Eye (tissue), 1 donor: ENCODE results near the gene PARVB.
"Not testable (repeated sequence)": the region's sequence is repeated elsewhere in the genome, so short reads cannot be mapped to it uniquely, and the experiment has no call there.

ENCODE experiments used
- DNase-seq: peaks from one replicate; pipeline ENCODE4 v3.0.0-alpha.2; 2015

PARVB gene

DNA sequence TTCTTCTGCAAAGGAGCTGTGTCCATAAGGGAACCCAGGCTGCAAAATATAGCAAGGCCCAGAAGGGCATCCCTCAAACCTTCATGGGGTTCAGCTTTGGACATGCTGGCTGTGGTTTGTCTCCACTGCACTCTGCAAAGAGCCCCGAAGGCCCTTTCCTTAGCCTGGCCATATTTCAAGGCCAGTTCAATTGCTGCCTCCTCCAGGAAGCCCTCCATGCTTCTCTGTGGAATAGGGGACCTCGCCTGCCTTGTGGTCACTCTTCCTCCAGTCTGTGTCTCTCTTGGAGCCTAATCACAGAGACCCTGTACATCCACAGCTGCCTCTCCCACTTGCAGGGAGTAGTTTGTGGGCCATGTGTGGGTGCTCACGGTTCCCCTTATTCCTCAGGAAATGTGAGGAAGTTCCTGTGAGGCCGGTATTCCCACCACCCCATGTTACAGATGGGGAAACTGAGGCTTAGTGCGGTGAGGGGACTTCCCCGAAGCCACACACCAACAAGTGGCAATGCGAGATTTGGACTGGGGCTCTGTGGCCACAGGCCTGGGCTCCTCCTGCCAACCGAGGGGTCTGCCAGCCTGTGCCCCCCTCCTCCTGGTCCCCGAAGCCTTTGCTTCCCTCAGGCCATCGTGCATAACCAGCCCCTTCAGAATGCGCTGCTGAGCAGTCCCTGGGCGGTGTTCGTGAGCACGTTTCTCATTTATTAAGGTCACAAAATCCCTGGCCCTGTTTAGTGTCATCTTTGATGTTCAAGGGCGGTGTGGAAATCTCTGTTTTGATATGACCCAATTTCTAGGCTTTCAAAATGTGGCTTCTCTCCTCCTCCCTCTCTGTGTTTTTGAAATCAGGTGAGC, 65.8 kb downstream of the PARVB start:
- DNase-seq, result no peak

DNA sequence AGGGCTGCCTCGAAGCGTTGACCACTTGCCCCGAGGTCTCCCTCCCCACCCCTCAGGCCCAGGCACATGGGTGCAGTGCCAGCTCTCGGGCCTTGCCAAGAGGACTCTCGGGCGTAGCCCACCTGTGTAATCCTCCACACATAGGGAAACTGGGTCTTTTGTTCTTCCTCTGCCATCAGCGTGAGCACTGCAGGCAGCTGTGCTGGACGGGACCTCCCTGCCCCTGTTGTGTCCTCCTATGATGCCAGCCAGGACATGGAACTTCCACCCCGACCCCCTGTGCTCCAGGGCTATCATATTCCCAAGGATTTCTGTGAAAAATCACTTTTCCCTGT, 66.4 kb downstream of the PARVB start:
- no peak for DNase-seq

DNA sequence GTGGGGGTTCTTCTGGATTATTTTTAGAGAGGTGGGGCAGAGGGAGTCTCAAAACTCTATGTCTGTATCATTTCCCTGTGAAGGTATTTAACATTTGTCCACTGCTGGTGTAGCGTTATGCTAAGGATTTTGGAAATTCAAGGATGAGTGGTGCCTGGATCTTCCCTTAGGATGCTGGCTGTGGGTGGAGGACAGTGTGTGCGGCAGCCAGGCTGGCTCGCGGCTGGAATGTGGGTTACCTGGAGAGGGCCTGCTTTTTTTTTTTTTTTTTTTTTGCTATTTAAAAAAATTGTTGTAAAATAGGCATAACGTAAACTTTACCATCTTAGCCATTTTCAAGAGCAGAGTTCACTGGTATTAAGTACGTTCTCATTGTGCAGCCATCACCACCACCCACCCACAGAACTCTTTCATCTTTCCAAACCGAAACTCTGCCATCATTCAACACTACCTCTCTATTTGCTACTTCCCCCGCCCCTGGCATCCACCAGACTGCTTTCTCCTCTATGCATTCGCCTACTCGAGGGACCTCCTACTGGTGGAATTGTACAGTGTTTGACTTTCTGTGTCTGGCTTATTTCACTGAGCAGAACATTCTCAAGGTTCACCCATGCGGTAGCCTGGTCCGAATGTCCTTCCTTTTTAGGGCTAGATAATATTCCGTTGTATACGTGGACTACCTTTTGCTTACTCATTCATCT, 67.1 kb downstream of the PARVB start:
- no peak for DNase-seq

DNA sequence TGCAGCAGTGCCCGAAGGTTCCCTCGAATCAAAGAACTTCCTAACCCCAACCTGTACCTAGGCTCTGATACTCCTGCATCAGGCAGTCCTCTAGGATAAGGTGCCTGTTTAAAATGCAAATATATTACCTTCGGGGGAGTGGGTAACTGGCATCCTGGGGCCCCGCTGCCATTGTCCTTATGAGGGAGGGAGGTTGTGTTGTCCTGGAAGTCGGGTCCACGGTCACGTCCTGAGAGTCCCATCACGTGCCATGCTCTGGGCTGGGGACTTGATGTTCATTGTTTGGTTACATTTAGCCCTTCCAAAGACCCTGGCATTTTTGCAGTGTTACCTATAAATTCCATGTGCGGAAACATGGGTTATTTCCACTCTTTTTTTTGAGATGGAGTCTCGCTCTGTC, 67.6 kb downstream of the PARVB start:
- DNase-seq, result no peak

DNA sequence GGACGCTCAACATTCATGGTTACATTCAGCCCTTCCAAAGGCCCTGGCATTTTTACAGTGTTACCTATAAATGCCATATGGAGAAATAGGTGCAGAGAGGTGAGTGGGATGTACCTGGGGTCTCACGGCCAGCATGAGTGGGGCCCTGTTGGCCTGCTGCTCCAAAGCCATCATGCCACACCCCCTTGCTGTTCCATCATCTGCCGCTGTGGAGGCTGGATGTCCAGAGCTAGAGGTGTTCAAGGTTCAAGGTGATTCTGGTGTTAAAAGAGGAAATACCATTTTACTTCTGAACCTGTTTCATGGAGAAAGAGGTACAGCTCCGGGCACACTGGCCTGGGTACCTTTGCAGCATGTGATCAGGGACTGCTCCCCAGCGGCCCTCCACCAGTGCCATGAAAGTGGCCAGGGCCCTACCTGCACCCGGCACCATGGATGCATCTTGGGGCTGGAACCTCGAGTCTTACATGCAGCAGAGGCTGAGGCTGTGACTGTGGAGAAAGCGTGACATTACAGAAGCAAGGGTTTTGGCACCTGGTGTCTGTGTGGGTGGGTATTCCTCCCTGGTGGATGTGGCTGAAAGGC, 68.6 kb downstream of the PARVB start:
- DNase-seq, result no peak

DNA sequence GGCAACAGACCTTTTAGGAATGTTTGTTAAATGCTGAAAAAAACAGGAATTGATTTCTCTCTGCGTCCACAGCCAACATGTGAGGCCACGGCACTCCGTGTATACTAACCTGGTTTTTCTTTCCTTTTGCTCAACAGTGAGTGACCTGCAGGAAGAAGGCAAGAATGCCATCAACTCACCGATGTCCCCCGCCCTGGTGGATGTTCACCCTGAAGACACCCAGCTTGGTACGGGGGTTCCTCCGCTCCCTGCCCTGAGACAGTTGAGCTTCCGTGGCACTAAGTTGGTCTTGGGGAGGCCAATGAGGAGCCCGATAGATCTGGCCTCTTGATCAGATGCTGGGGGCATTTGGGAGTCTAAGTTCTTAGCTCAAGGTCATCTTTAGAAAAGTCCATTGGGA, 69.7 kb downstream of the PARVB start:
- no peak for DNase-seq

DNA sequence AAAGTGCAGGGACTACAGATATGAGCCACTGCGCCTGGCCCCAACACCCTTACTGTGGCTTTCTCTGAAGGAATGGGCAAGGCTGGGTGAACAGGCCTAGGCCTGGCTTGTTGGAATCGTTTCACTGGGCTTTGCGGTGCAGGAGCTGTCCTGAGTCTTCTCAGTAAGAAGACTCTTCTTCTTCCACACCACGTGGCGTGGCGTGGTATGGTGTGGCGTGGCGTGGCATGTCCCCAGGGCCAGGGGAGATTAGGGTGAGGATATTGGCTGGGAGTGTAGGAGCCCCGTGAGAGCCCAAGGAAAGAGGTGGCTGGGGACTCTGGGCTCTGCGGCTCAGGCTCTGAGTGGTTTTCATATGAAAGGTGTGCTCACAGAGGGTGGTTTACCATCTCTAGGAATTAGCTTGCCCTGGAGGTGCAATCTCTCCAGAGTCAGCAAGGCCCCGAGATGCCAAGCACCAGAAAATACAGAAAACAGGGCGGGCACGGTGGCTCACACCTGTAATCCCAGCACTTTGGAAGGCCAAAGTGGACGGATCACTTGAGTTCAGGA, 70.7 kb downstream of the PARVB start:
- no peak for DNase-seq

DNA sequence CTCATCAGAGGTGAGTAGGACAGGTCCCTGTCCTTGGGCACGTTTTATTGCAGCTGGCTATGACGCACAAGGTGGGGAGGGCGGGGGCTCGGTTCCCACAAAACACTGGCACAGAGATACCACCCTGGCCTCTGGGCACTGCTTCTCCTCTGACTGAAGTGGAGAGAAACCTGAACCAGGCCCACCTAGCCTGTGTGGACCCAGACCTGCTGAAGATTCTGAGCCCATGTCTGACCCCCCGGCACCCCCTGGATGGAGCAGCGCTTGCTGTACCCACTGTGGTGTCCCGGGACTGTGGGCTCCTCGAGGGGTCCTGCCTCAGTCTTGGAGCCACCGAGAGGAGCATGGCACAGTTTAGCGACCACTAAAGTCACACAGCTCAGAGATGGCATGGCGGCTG, 72.6 kb downstream of the PARVB start:
- no peak for DNase-seq

DNA sequence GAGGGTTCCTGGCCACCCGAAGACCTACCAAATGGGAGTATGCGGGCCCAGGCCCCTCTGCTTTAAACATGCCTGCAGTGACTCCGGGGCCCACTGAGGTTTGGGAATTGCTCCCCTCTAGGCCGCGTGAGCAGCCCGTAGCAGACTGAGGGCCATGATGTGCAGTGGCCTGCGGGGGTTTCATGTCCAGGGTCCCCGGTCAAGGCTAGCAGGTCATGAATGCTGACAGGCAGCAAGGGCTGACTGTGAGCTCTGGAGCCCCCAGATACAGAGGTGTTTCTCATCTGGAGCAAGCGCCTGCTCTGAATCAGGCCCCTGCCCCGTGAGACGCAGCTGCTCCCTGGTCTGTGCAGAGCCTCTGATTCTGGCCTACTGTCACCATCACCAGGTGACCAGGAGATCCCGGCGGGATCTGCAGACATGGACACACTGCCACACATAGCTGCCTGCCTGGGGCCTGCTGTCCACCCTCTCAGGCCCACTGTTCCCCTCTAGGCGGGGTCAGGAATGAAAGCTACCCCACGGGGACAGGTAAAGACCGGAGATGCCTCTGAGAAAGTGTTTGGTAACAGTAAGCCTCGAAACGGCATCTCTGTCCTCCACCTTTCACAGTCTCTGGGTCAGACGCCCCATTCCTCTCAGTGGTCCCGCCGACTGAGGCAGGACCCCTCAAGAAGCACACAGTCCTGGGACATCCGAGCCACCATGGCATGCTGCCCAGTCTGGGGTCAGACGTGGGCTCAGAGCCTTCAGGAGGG, 73.3 kb downstream of the PARVB start:
- no peak for DNase-seq

DNA sequence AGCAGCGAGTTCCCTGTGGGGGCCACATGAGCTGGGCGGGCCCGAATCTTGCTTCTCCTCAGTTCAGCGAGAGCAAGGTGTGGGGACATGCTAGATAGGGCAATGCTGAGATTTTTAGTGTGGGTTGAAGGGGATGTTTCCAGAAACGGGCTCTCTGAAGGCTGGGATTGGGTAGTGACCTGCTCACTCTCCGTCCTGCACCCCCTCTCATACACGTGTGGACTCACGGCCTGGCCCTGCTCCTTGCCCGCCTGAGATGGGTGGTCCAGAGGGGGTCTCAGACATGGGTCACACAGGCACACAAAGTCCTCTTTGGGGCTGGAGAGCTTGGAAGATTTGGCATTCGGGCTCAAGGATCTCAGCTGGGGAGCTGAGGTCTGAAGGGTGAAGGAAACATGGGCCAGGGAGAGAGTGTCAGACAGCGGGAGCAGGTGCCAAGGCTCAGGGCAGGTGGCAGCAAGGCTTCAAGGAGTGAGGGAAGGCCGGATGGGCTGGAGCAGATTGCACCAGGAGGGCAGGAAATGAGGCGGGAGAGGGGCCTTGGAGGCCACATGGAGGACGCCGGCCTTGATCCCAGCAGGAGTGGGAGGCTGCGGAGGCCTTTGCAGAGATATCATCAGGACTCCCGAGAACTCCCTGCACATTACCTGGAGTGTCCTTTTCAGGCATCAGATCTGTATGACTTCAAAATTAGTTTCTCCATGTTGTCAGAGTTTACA, 74.1 kb downstream of the PARVB start:
- no peak for DNase-seq

DNA sequence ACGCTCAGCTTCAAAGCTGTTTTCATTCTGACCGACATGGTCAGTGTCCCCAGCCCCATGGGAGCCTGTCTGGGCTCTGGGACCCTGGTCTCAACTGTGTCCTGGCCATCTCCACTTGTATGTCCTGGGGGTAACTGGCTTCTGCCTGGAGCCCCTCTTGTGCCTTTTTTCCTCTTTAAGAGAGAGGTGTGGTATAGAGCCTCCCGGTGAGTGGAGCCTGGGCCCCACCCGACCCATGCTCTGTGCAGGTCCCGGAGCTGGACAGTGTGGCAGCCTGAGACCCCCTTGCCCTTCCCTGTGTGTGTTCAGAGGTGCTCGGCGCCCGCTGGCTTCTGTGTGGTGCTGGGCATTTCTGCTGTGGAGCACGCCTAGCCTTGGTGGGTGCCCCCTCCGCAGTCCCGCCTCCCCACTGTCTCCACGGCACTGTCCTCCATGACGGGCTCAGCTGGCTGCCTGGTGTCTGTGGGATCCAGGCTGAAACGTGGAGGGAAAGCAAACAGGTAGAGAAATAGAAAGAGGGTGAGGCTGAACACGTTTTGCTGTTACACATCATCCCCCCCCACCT, 74.9 kb downstream of the PARVB start:
- no peak for DNase-seq

DNA sequence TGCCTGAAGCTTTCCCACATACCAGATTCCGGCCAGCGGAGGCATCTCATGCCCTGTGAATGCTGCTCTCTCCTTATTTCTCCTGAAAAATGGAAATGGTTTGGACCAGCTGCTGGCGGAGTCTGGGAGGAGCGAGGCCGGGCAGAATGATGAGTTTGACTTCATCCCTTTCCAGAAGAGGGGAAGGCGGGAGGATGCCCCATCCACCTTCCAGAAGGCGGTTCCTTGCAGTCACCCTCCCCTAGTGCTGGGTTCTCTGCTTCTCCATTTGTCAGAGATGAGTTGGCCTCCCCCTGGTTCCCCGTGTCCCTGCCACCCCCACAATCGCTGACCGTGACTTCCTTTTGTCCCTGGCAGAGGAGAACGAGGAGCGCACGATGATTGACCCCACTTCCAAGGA, 75.6 kb downstream of the PARVB start:
- DNase-seq, result no peak

DNA sequence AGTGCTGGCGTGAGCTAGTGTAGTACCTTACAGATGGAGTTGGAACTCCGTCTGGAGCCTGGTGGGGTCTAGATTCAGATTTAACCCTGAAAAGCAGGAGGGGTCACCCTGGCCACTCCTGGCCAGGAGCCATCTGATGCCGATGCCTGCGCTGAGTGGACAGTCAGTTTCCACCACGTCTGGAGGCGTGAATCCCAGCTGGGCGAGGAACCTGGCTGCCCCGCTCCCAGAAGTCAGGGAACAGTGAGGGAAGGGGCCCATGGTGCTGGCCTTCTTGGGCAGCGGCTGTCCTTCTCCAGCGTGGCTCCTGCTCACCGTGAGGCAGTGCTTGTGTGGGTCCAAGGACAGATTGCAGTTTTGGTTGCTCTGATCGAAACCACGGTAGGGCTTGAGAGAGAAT, 76.3 kb downstream of the PARVB start:
- DNase-seq, result no peak

DNA sequence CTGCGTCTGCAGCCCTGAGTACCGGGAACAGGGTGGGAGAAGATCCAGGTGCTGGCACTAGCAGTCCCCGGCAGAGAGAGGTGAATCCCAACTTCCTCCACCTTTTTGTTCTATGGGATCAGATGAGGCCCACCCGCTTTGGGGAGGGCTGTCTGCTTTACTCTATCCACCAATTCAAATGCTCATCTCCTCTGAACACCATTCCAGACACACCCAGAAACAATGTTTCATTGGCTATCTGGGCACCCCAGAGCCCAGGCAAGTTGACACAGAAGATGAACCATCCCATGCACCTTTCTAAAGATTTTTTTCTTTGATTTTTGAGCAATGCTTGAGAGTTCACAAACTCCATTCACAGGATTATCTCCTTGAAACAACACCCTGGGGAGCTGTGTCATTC, 78.0 kb downstream of the PARVB start:
- DNase-seq, result no peak

DNA sequence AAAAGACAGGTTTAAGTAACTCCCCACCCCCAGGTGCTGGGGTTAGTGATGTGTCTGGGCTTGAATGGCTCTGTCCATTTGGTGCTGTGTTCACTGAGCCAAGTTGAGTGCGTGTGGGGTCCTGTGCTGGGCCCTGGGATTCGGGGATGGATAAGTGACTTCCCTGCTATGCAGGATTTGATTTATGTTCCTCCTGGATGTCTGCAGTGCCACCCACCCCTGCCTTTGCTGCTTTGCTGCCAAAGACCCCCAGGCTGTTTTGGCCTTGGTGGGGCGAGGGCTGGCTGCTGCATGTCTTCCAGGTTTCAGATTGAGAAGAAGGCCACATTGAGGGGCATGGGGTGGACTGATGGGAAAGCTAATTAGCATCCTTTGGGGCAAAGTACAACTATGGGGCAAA, 78.8 kb downstream of the PARVB start:
- no peak for DNase-seq

DNA sequence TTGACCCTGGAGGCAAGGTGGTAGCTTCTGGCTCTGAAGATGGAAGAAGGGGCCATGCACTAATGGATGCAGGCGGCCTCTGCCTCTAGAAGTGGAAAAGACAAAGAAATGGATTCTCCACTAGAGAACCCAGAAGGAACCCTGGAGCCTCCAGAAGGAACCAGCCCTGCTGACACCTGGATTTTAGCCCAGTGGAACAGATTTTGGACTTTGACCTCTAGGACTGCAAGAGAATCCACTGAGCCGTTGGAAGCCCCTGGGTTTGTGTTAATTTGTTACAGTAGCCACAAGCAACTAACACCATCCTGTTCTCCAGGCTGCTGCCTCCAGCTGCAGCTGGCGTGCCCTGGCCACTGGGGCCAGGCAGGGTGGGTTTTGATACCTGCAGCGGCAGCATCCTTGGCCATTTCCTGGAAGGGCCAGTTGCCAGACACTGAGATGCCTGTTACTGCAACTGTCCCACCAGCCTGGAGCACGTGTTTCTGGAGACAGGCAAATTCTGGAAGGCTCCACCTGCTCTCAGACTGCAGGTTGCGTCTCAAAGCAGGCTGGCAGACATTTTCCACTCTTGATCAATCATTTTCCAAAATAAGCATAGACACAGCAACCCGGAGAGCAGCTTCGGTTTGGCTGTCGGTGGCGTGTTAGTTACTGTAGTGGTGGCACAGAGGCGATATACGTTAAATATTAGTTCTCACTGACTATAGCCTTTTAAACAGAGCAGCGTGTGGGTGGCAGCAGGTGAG, 79.8 kb downstream of the PARVB start:
- DNase-seq, result no peak

DNA sequence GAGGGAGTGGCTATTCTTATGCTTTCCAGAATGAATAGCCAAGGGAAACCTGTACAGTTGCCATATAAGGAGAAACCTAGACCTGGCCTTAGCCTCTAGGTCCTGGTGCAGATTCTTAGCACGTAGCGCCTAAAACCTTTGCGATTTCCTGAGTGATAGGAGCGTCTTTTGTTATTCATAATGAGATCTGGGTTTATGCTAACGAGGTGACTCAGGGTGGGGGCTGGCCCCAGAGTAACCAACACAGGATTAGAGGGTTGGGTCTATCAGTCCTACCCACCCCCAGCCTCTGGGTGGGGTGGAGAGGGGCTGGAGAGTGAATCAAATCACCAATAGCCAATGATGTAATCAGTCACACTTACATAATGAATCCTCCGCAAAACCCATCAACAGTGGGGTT, 83.2 kb downstream of the PARVB start:
- DNase-seq, result no peak

DNA sequence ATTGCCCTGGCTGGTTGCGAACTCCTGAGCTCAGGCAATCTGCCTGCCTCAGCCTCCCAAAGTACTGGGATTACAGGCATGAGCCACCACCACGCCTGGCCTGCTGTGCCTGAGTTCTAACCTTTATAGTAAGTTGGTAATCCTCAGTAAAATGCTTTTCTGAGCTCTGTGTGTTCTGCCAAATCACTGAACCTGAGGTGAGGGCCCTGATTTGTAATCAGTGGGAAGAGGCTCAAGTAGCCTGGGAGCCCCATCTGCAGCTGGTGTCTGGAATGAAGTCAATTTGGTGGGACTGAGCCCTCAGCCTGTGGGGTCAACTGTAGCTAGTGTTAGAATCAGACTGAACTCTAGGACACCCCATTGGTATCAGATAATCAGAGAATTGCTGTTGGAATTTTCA, 84.0 kb downstream of the PARVB start:
- no peak for DNase-seq

DNA sequence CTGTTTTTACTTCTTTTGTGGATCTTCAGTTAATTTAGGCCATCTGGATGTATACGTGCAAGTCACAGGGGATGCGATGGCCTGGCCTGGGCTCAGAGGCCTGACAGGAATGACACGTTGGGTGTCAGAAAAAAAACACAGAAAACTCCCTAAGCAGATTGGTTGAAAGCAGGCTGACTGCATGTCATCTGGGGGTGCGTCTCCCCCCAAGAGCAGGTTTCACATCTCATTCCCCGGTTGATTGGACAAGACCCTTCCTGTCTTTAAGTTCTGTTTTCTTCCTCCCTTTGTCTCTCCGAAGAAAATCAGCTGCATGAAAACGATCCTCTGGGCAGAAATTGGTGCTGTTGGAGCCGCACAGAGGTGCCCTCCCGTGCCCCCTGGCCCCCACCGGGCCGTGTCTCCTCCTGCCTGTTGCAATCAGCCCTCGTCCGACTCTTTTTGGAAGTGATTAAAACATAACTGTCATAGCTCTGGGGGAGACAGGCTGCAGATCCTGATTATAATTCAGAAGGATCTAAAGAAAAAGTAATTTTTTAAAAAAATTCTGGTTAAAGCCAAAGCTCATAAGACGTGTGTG, 84.8 kb downstream of the PARVB start:
- peak; percentile 42 for DNase-seq

DNA sequence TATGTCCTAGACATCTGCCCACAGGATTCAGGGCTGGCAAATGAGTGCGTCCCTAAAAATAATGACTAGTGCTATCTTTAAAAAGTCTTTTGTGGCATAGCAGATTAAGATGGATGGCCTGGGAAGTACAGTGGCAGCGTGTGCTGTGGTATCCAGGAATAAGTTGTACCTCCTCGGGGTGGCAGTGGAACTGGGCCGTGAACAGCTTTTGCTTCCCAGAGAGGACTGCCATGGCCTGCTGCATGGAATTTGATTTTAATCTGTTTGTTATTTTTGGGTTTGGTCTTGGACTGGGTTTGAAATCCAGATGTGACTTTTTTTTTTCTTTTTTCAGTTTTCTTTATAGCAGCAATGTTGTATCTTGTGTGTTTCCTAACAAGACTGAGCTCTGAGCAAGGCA, 85.3 kb downstream of the PARVB start:
- DNase-seq, result no peak

DNA sequence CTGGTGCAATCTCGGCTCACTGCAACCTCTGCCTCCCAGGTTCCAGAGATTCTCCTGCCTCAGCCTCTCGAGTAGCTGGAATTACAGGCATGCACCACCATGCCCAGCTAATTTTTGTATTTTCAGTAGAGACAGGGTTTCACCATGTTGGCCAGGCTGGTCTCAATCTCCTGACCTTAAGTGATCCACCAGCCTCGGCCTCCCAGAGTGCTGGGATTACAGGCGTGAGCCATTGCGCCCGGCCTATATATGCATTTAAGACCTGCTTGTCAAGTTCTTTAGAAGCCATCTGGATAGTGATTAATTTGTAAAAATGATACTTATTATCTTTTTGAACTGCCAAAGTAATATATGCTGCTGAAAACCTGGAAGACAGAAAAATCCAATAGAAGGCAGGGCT, 86.6 kb downstream of the PARVB start:
- DNase-seq, result not testable (repeated sequence)
